ENCODE measurements around the gene ZSCAN22. TPM values are rescaled to one million over a fixed set of nuclear protein-coding genes. Genes with fewer than 3 reads are reported as not detected.
A peak's percentile ranks its signal among the peaks of the same experiment; 100 is the strongest.
"Not testable (repeated sequence)": the region's sequence is repeated elsewhere in the genome, so short reads cannot be mapped to it uniquely, and the experiment has no call there.

Gene ZSCAN22
- total RNA-seq, 1 donor from 2014 or later, result 3.9 TPM

DNA sequence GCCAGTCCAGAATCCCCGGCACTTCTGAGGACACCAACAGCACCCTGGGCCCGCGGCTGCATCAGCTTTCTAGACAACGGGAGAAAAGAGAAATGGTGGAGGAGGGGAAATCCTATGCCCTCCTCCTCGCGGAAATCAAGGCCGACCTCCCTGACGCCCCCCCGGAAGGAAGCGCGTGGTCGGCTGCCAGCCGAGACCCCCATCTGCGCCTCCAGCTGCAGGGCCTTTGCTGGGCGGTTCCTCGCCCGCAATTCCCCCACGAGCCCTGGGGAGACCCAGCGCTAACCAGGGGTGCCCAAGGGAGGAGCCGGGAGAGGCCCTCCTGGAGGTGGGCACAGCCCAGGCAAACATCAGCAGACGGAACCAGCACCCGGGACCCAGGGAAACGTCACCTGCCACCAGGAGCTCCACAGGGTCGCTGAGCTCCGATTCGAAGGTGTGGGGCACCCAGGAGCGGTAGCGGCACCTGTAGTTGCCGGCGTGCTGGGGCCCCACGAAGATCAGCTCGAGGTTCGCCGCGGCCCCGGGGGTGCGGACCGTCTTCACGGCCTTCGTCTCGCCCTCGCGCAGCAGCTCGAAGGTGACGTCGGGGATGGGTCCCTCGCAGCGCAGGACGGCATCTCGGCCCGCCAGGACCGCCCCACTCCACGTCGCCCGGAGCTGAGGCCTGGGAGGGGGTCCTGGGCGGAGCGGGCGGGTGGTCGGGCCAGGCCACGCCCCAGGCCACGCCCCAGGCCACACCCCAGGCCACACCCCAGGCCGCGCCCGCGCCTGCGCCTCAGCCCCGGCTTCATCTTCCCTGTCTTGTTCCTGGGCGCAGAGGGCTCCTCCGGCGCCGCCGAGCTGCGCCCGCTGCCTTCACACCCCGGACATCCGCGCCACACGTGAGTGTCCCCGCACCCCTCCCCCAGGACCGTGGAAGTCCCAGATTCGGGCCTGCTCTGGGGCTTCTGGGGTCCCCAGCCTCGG, 20.5 kb downstream of the ZSCAN22 start:
- no peaks in the 10 kb centered on the region for H3K9me3 ChIP-seq
- no peaks in the 10 kb centered on the region for H3K27me3 ChIP-seq
- peaks cover 39% of the 10 kb centered on the region for H3K4me1 ChIP-seq
- no peaks in the 10 kb centered on the region for H3K36me3 ChIP-seq
- TF ChIP-seq POLR2AphosphoS5 (IDR thresholded peaks at IDR 0.05; ENCODE audit: insufficient read depth in 1 of 2, low read depth in 1 of 2) (peak in 1 of 2 donors; percentile 83), POLR2A (IDR thresholded peaks at IDR 0.05) (peak in 1 of 2 donors; percentile 24)
- TF ChIP-seq, protein P1, sequence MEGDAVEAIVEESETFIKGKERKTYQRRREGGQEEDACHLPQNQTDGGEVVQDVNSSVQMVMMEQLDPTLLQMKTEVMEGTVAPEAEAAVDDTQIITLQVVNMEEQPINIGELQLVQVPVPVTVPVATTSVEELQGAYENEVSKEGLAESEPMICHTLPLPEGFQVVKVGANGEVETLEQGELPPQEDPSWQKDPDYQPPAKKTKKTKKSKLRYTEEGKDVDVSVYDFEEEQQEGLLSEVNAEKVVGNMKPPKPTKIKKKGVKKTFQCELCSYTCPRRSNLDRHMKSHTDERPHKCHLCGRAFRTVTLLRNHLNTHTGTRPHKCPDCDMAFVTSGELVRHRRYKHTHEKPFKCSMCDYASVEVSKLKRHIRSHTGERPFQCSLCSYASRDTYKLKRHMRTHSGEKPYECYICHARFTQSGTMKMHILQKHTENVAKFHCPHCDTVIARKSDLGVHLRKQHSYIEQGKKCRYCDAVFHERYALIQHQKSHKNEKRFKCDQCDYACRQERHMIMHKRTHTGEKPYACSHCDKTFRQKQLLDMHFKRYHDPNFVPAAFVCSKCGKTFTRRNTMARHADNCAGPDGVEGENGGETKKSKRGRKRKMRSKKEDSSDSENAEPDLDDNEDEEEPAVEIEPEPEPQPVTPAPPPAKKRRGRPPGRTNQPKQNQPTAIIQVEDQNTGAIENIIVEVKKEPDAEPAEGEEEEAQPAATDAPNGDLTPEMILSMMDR (IDR thresholded peaks at IDR 0.05), result no peak
- peak overlapping the region; percentile 63 to 90 for H3K4me3 ChIP-seq
- DNase-seq (ENCODE audit: extremely low spot score in 2 of 2), result no peak
- intact Hi-C loops (cut with DNase I), result no loop called here
- H3K27ac ChIP-seq, result peak overlapping the region; percentile 60

DNA sequence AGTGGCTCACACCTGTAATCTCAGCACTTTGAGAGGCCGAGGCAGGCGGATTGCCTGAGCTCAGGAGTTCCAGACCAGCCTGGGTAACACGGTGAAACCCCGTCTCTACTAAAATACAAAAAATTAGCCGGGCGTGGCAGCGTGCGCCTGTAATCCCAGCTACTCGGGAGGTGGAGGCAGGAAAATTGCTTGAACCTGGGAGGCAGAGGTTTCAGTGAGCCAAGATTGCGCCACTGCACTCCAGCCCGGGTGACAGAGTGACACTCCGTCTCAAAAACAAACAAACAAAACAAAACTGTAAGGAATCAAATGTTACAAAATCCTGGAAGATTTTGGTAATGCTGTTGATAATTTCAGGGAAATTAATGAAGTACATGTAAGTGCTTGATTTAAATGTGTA, 21.3 kb downstream of the ZSCAN22 start:
- peak overlapping the region; percentile 60 for H3K27ac ChIP-seq
- intact Hi-C loops (cut with DNase I); H3K9me3 ChIP-seq; DNase-seq (ENCODE audit: extremely low spot score in 2 of 2); H3K36me3 ChIP-seq; H3K27me3 ChIP-seq: not testable (repeated sequence)
- peak overlapping the region; percentile 63 to 90 for H3K4me3 ChIP-seq
- peaks cover 39% of the 10 kb centered on the region for H3K4me1 ChIP-seq

DNA sequence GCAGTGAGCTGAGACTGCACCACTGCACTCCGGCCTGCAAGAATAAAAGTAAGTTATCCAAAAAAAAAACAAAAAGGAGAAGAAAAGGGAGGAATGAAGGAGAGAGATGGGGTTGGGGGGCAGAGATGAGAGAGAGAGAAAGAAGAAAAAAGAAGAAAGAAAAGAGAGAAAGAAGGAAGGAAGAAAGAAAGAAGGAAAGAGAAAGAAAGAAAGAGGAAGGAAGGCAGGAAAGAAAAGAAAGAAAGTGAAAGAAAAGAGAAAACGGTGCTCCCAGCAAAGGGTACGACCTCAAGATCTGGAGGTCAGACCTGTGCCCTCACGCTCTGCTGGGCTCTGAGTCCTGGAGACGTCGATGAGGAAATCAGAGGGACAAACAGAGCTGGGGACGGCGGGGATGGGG, 22.8 kb downstream of the ZSCAN22 start:
- H3K4me1 ChIP-seq, result peaks cover 39% of the 10 kb centered on the region
- H3K9me3 ChIP-seq, result no peaks in the 10 kb centered on the region
- TF ChIP-seq, protein P1 (IDR thresholded peaks at IDR 0.05), result no peak
- TF ChIP-seq POLR2A (IDR thresholded peaks at IDR 0.05), result no peak
- no peak for TF ChIP-seq POLR2AphosphoS5 (IDR thresholded peaks at IDR 0.05; ENCODE audit: insufficient read depth in 1 of 2, low read depth in 1 of 2)
- no peaks in the 10 kb centered on the region for H3K27me3 ChIP-seq
- DNase-seq (ENCODE audit: extremely low spot score in 2 of 2), result no peak
- H3K36me3 ChIP-seq, result no peaks in the 10 kb centered on the region
- intact Hi-C loops (cut with DNase I), result no loop called here
- no peak overlapping the region for H3K4me3 ChIP-seq
- H3K27ac ChIP-seq, result no peak overlapping the region

DNA sequence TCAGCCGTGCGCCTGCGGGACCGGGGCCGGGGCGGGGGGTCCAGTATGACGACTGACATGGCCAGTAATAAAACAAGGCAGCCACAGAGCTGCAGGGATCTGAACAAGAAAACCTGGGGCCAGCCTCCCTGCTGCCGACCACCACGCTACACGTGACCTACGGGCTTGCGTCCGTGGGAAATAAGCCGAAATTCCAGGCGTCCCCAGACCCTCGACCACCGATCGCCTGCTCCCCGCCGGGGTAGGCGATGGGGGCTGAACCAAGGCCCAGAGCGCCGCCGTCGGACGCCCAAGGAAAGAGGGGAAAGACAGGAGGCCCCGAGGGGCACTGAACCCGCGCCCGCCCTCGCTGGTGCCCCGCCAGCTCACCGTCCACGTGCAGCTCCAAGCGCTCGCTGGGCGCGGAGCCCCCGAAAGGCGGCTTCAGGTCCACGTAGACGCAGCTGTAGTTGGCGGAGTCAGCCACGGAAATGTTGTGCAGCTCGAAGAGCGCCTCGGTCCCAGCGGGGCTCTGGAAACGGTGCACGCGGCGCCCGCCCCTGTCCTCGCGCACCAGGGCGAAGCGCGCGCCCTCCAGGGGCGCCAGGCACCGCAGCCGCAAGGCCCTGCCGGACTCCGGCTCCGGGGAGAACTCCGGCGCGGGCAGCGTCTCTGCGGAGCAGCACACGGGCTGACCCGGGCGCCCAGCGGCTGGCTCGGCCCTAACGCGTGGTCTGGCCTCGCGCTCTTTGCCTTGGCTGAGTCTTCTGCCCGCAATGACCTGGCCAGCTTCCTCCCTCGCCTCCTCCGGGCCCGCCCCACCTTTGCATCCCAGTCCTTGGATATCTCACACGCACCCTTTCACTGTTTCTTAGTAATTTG, 23.4 kb downstream of the ZSCAN22 start:
- H3K27me3 ChIP-seq, result no peaks in the 10 kb centered on the region
- H3K36me3 ChIP-seq, result no peaks in the 10 kb centered on the region
- no peak overlapping the region for H3K4me3 ChIP-seq
- TF ChIP-seq POLR2A (IDR thresholded peaks at IDR 0.05), result no peak
- TF ChIP-seq, protein P1 (IDR thresholded peaks at IDR 0.05), result no peak
- no peak for TF ChIP-seq POLR2AphosphoS5 (IDR thresholded peaks at IDR 0.05; ENCODE audit: insufficient read depth in 1 of 2, low read depth in 1 of 2)
- intact Hi-C loops (cut with DNase I), result no loop called here
- H3K4me1 ChIP-seq, result peaks cover 39% of the 10 kb centered on the region
- no peaks in the 10 kb centered on the region for H3K9me3 ChIP-seq
- H3K27ac ChIP-seq, result no peak overlapping the region
- DNase-seq (ENCODE audit: extremely low spot score in 2 of 2), result no peak

DNA sequence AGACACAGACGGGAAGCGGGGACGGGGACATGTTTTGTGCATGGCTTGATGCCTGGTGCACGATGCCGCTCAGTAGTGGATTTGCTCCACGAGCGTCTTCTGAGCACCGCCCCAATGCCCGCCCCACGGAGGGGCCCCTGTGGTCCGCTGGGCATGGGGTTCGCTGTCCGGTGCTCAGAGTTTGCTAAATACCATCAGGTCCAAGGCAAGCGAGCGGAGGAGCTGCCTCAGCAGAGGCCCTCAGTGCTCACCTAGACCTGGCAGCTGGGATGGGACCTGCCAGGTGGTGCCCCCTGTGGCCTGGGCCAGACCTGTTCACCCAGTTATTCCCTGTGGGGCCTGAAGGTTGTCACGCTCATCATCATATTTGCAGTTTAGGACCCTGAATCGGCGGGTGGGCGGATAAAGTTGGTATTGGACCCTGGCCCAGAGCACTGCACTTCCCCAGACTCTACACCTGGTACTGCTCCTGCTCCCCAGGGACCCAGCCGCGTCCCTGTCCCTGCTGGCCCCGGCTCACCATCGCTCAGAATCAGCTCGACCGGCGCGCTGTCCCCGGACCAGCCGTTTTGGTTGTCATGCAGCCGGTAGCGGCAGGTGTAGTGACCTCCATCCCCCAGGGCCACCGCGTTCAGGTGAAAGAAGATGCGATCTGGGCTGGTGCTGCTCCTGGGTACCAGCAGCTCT, 24.2 kb downstream of the ZSCAN22 start:
- H3K4me3 ChIP-seq, result no peak overlapping the region

More for the DNA sequence above, 24.2 kb downstream of the ZSCAN22 start:
- H3K27ac ChIP-seq, result no peak overlapping the region
- no peaks in the 10 kb centered on the region for H3K9me3 ChIP-seq
- TF ChIP-seq, protein P1 (IDR thresholded peaks at IDR 0.05), result no peak
- TF ChIP-seq POLR2A (IDR thresholded peaks at IDR 0.05) (no peak), POLR2AphosphoS5 (IDR thresholded peaks at IDR 0.05; ENCODE audit: insufficient read depth in 1 of 2, low read depth in 1 of 2) (no peak)
- intact Hi-C loops (cut with DNase I), result no loop called here
- H3K4me1 ChIP-seq, result peaks cover 40% of the 10 kb centered on the region
- no peaks in the 10 kb centered on the region for H3K27me3 ChIP-seq
- DNase-seq (ENCODE audit: extremely low spot score in 2 of 2), result no peak
- no peaks in the 10 kb centered on the region for H3K36me3 ChIP-seq

All from vagina (tissue), 2 donors.